Measurements from ENCODE around the gene CCDC201.
"Not testable (repeated sequence)": the region's sequence is repeated elsewhere in the genome, so short reads cannot be mapped to it uniquely, and the experiment has no call there.

The CCDC201 gene

GRCh38 chr7:45872116-45873034 is 507 bp downstream of the CCDC201 start:
- no peak for DNase-seq (ENCODE audit: low spot score)
- in situ Hi-C loops (cut with MboI; ENCODE audit: low pct_unique_long_range_greater_than_20kb, low sequenced_read_pairs, unreplicated experiment), result loop anchor here (25.0 kb wide), 2 partner anchors 210 to 710 kb away; partner anchors contain the start of gene RAMP3
- peak; percentile 64 for TF ChIP-seq CTCF (IDR thresholded peaks at IDR 0.05; ENCODE audit: extremely low read depth, insufficient read depth, missing control alignments)

- no peak for DNase-seq (ENCODE audit: low spot score)
- no peak for TF ChIP-seq CTCF (IDR thresholded peaks at IDR 0.05; ENCODE audit: extremely low read depth, insufficient read depth, missing control alignments)
- in situ Hi-C loops (cut with MboI; ENCODE audit: low pct_unique_long_range_greater_than_20kb, low sequenced_read_pairs, unreplicated experiment), result loop anchor here (25.0 kb wide), 2 partner anchors 207 to 707 kb away; partner anchors contain the start of gene RAMP3
Observed at GRCh38 chr7:45869426-45869825, 3.5 kb downstream of the CCDC201 start.

GRCh38 chr7:45867471-45867870 is 5.4 kb downstream of the CCDC201 start:
- no peak for TF ChIP-seq CTCF (IDR thresholded peaks at IDR 0.05; ENCODE audit: extremely low read depth, insufficient read depth, missing control alignments)

DNA sequence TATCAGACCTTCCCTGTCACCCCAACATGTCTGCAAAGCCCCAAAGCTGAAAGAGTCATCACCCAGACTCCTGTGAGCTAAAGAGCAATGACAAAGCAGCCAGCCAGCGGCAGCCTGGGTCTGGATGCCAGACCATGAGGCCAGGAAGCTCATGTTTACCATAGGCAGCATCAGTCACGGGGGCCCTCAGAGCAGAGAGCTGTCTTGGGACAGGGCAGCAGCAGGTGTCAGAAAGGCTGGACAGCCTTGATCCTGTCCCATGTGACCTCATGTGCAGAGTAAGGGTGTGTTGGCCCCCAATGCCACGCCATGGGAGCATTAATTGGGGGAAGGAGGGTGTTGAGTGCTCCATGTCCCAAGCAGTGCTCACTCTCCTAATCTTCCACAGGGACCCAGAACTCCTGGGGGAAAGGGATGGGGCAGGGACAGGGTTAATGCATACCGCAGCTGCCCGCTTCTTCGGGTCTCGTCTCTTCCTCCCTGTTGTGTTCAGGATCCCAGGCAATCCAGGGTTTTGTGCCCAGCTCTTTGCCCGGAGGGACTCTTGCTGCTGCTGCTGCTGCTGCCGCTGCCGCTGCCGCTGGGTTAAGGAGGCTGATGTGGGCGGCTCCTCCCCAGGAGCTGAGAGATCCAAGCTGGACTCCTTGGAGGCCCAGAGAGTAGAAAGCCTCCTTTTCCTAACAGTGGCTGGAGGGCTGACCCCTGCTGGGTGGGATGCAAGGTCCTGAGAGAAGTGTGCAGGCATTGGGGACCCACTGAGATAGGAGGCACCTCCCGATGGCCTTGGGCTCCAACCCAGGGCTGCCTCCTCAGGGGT is 7.1 kb downstream of the CCDC201 start:
- TF ChIP-seq CTCF (IDR thresholded peaks at IDR 0.05; ENCODE audit: extremely low read depth, insufficient read depth, missing control alignments), result no peak
- in situ Hi-C loops (cut with MboI; ENCODE audit: low pct_unique_long_range_greater_than_20kb, low sequenced_read_pairs, unreplicated experiment), result loop anchor here (25.0 kb wide), 2 partner anchors 204 to 704 kb away; partner anchors contain the start of gene RAMP3
- DNase-seq (ENCODE audit: low spot score), result no peak

More at GRCh38 chr7:45867471-45867870, 5.4 kb downstream of the CCDC201 start:
- DNase-seq (ENCODE audit: low spot score), result no peak
- in situ Hi-C loops (cut with MboI; ENCODE audit: low pct_unique_long_range_greater_than_20kb, low sequenced_read_pairs, unreplicated experiment), result loop anchor here (25.0 kb wide), 2 partner anchors 205 to 705 kb away; partner anchors contain the start of gene RAMP3

- DNase-seq (ENCODE audit: low spot score), result no peak
- TF ChIP-seq CTCF (IDR thresholded peaks at IDR 0.05; ENCODE audit: extremely low read depth, insufficient read depth, missing control alignments), result peak; percentile 17
- in situ Hi-C loops (cut with MboI; ENCODE audit: low pct_unique_long_range_greater_than_20kb, low sequenced_read_pairs, unreplicated experiment), result loop anchor here (25.0 kb wide), 2 partner anchors 201 to 701 kb away; partner anchors contain the start of gene RAMP3
Observed at GRCh38 chr7:45863715-45864114, 9.2 kb downstream of the CCDC201 start.

DNA sequence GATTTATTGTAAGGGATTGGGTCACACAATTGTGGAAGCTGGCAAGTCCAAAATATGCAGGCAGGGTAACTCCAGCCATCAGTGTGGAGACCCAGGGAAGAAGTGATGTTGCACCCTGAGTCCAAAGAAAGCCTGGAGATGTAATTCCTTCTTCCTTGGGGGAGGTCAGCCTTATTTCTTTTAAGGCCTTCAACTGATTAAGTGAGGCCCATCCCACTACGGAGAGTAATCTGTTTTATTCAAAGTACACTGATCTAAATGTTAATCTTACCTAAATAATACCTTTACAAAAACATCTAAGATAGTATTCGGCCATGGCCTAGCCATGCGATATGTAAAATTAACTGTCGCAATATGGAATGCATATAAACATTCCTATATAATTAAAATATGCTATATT is 16.0 kb downstream of the CCDC201 start:
- in situ Hi-C loops (cut with MboI; ENCODE audit: low pct_unique_long_range_greater_than_20kb, low sequenced_read_pairs, unreplicated experiment), result loop anchor here (25.0 kb wide), 2 partner anchors 195 to 695 kb away; partner anchors contain the start of gene RAMP3

GRCh38 chr7:45855680-45856079 is 17.2 kb downstream of the CCDC201 start:
- DNase-seq (ENCODE audit: low spot score), result not testable (repeated sequence)
- in situ Hi-C loops (cut with MboI; ENCODE audit: low pct_unique_long_range_greater_than_20kb, low sequenced_read_pairs, unreplicated experiment), result loop anchor here (25.0 kb wide), 2 partner anchors 193 to 693 kb away; partner anchors contain the start of gene RAMP3

More for the DNA sequence above, 16.0 kb downstream of the CCDC201 start:
- DNase-seq (ENCODE audit: low spot score), result not testable (repeated sequence)

GRCh38 chr7:45853491-45853890 is 19.4 kb downstream of the CCDC201 start:
- not testable (repeated sequence) for DNase-seq (ENCODE audit: low spot score)
- in situ Hi-C loops (cut with MboI; ENCODE audit: low pct_unique_long_range_greater_than_20kb, low sequenced_read_pairs, unreplicated experiment), result loop anchor here (25.0 kb wide), 2 partner anchors 191 to 691 kb away; partner anchors contain the start of gene RAMP3

DNA sequence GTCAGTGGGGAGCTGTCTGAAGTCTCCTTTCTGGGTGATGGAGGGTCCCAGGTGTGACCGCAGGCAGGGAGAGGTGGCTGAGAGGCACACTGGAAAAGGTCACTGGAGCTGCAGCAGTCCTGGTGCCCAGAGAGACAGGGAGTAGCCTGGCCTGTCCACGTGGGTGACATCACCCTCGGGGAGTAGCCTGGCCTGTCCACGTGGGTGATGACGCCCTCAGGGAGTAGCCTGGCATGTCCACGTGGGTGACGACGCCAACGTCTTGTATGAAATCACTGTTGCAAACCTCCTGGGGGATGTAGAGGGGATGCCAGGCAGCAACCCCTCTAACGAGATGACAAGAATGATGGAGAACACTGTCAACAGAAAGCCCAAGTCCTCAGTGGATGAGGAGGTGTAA is 19.9 kb downstream of the CCDC201 start:
- in situ Hi-C loops (cut with MboI; ENCODE audit: low pct_unique_long_range_greater_than_20kb, low sequenced_read_pairs, unreplicated experiment), result loop anchor here (25.0 kb wide), 2 partner anchors 191 to 691 kb away; partner anchors contain the start of gene RAMP3
- not testable (repeated sequence) for DNase-seq (ENCODE audit: low spot score)

DNA sequence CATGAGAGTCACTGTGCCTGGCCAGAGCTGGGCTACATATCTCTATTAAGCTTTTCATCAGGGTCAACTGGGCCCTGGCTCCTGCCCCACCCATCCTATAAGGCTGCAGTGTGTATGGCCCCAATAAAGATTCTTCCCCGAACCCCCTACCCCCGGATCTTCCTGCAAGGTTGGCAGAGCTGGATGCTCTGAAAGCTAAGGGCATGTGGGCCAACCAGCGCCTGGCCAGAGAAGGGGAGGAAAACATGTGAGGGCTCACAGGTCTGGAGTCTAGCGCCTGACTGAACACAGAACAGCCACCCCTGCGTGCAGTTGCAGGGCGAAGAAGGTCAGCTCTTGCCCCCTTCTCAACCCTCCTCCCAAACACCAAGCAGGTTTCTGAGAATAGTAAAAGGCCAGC is 24.1 kb downstream of the CCDC201 start:
- DNase-seq (ENCODE audit: low spot score); in situ Hi-C loops (cut with MboI; ENCODE audit: low pct_unique_long_range_greater_than_20kb, low sequenced_read_pairs, unreplicated experiment): not testable (repeated sequence)

Data from GM13977 (cell line).